Effector CD8-positive, alpha-beta T cell (primary cell): ENCODE data around the gene A4GALT.

Experiments
- DNase-seq: peaks from one replicate; lab custom pipeline; 2025; lab: John Stamatoyannopoulos, UW

The A4GALT gene

DNA sequence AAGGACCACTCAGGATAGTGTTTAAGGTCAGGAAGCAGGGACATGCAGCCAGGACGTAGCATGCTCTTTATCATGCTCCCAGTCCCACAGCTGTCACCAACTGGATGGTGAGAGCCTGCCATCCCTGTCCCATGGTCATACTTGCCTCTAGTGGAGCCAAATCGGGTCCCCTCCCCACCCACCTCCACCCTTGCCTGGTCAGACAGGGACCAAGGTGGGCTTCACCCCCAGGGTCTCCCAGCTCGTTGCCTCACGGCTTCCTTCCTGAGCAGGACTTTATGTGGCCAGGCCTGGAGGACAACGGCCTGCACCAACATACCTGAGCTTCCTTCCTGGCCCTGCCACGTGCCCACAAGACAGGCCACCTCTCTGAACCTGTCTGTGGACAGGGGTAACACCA, 19.8 kb downstream of the A4GALT start:
- no peak for DNase-seq

DNA sequence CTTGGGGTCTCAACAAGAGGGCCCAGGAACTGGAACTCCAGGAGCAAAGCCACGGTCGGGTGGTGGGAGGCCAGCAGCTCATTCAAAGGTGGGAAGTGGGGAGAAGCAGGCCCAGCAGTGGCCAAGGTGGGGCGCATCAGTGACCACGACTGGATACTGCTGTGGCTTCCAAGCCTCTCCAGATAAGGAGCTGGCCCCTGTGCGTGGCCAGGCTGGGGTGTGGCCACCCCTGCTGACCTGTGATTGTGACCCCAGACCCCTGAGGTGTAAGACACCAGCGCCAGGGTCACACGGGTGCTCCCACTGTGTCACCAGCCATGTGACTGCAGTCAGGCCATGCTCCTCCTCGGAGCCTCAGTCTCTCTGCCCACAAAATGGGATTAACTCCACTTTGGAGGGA, 20.3 kb downstream of the A4GALT start:
- no peak for DNase-seq

DNA sequence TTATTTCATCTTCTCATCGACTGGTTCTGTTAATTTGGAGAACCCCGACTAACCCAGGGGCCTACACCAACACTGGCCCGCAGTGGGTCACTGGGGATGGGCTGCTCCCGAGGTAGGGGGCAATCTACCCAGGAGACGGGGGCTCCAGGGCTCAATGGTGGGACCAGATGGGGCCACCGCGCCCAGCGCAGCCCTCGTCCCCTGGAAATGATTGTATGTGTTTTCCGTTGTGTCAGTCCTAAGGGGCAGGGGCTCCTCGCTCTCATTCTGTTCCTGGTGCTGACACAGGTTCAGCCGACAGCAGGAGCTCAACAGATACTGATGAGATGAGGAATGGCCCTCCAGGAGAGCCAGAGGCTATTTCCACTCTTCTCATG, 20.7 kb downstream of the A4GALT start:
- no peak for DNase-seq

GRCh38 chr22:42699281-42699975, 21.2 kb downstream of the A4GALT start:
- no peak for DNase-seq

GRCh38 chr22:42697542-42698013, 23.1 kb downstream of the A4GALT start:
- no peak for DNase-seq

- no peak for DNase-seq
Observed at GRCh38 chr22:42696331-42696967, 24.2 kb downstream of the A4GALT start.

GRCh38 chr22:42695294-42695693, 25.4 kb downstream of the A4GALT start:
- DNase-seq = no peak

GRCh38 chr22:42693763-42694683, 26.6 kb downstream of the A4GALT start:
- no peak for DNase-seq

DNA sequence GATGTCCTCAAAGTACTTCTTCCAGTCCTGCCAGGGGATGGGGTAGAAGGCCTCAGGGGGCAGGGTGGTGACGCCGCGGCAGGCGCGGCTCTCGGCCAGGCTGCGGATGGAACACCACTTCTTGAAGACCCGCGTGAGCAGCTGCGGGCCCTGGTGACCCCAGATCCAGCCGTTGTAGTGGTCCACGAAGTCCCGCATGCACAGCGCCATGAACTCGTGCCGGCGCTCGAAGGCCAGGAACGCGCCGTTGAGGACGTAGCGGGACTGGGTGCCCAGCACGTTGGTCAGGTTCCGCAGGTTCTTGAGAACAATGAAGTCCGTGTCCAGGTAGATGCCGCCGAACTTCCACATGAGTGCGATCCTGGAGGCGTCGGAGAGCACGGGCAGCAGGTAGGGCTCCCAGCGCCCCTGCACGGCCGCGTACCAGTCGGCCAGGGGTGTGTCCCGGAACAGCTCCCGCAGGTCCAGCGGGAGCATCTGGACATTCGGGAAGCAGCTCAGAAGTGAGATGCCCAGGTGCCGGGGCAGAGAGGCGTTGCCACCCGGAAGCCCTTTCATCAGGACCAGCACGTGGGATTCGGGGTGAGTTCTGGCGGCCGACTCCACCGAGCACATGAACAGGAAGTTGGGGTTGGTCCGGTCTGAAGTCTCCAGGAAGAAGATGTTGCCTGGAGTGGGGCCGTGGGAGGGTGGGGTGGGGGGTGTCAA, 27.5 kb downstream of the A4GALT start:
- DNase-seq = no peak

GRCh38 chr22:42692239-42693054, 28.2 kb downstream of the A4GALT start:
- DNase-seq = no peak

DNA sequence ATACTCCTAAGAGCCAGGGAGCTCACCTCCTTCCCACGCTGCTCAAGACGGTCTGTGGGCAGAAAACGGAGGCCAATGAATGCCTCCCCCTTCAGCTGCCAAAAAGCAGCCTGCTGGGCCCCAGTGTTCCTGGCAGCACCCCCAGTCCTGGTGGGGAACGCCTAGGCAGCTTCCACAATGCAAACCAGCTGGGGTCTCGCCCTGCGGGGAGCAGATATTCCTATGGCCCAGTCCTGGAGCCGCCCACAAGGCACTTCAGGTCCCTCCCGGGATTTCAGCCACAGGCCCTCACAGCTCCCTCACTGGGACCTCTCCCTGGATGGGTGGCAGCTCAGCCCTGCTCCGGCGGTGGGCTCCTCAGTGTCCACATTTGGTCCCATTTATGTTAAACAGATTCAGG, 29.2 kb downstream of the A4GALT start:
- no peak for DNase-seq

GRCh38 chr22:42688241-42689211, 32.1 kb downstream of the A4GALT start:
- DNase-seq = no peak

DNA sequence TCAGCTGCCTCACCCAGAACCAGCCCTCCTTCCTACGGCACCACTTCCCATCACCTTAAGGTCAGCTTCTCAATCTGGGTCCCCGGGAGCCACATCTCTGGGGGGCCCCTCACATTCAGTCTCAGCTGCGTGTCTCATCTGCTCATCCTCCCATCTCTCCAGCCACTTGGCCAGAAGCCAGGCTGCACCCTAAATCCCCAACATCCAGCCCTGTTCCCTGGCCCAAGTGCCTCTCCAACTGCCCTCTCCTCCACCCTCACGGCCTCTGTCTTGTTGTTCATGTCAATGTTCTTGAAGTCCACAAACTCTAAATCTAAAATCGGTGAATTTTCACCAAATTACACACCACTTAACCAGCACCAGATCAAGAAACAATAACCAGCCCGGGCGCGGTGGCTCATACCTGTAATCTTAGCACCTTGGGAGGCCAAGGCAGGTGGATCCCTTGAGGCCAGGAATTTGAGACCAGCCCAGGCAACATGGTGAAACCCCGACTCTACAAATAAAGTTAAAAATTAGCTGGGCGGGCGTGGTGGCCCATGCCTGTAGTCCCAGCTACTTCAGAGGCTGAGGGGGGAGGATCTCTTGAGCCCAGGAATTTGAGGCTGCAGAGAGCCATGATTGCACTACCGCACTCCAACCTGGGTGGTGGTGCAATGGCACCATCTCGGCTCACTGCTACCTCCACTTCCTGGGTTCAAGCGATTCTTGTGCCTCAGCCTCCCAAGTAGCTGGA, 33.7 kb downstream of the A4GALT start:
- DNase-seq = no peak

- DNase-seq = no peak
Observed at GRCh38 chr22:42685941-42686653, 34.6 kb downstream of the A4GALT start.

GRCh38 chr22:42684462-42685195, 36.0 kb downstream of the A4GALT start:
- DNase-seq = no peak

DNA sequence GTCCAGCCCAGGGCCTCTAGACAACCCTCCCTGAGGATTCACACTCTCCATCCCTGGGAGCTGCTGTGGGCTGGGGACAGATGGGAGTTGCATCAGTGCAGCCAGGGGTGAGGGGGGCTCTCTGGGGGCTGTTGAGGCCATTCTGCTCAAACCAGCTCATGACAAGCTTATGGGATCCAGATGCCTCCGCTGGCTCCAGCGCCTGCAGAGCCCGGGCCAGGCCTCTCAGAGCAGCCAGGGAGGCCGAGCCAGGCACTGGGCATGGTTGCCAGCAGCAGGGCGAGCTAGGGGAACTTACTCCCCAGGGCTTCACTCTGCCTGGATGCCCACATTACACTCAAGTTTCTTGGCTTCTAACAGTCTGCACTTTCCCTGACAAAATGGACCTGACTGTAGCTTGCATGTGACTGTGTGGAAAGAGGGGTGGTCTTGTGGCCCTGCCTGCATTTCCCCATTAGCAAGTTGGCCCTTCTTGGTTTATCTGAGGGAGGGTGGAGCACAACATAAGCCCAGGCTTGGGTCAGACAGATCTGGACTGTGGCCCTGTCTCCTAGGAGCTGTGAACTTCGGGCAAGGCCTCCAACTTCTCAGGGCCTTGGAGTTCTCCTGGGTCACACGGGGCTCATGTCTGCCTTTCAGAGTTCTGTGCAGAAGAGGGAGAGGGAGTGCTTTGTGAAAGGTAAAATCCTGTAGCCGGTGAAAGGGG, 36.9 kb downstream of the A4GALT start:
- no peak for DNase-seq
